Liver (tissue), 9 donors: ENCODE results near the gene SLIT3. TPM values are rescaled to one million over a fixed set of nuclear protein-coding genes. Genes with fewer than 3 reads are reported as not detected.

Experiments used
- DNase-seq: peaks from one replicate; pipeline ENCODE4 v3.0.0-alpha.2; 2017; ENCODE audit warnings: low spot score
- H3K27ac ChIP-seq, 2 donors: one replicate each; pipeline ENCODE4 v1.7.0; 2013; ENCODE audit warnings: inconsistent platforms in 2 of 2, low read length in 2 of 2, control low read depth in 1 of 2, low read depth in 1 of 2, mild to moderate bottlenecking in 1 of 2
- H3K27me3 ChIP-seq, 4 donors: one replicate each; pipeline versions ENCODE4 v1.6.1 to v1.7.0; 2013; ENCODE audit warnings: low read length in 3 of 4, inconsistent platforms in 1 of 4, mild to moderate bottlenecking in 1 of 4, moderate library complexity in 1 of 4; ENCODE audit not compliant: control insufficient read depth in 4 of 4, insufficient read depth in 4 of 4
- H3K36me3 ChIP-seq, 4 donors: one replicate each; pipeline versions ENCODE4 v1.6.1 to v1.7.0; 2013; ENCODE audit warnings: low read length in 3 of 4, mild to moderate bottlenecking in 3 of 4, low read depth in 1 of 4, moderate library complexity in 1 of 4; ENCODE audit not compliant: control insufficient read depth in 4 of 4, insufficient read depth in 3 of 4
- H3K4me1 ChIP-seq, 4 donors: one replicate each; pipeline versions ENCODE4 v1.6.1 to v1.7.0; 2013; ENCODE audit warnings: low read length in 3 of 4, mild to moderate bottlenecking in 3 of 4, moderate library complexity in 1 of 4; ENCODE audit not compliant: control insufficient read depth in 4 of 4, insufficient read depth in 4 of 4
- H3K4me3 ChIP-seq, 3 donors: one replicate each; pipeline versions ENCODE4 v1.6.1 to v1.7.0; 2013; ENCODE audit warnings: low read length in 3 of 3, control low read depth in 1 of 3, low read depth in 1 of 3, mild to moderate bottlenecking in 1 of 3
- H3K9ac ChIP-seq, 2 donors: one replicate each; pipeline ENCODE4 v1.7.0; 2013; ENCODE audit warnings: low read length in 2 of 2, mild to moderate bottlenecking in 2 of 2, moderate library complexity in 2 of 2, control low read depth in 1 of 2, low read depth in 1 of 2
- H3K9me3 ChIP-seq, 4 donors: one replicate each; pipeline versions ENCODE4 v1.6.1 to v1.7.0; 2013; ENCODE audit warnings: low read length in 3 of 4; ENCODE audit not compliant: control insufficient read depth in 4 of 4
- CTCF ChIP-seq: fragments of 150-350 bp; IDR thresholded peaks from 2 replicates; pipeline ENCODE4 v1.5.1; 2017; ENCODE audit warnings: improper control_type of control experiment, low read depth, low read length; ENCODE audit not compliant: missing input control
- FOXA1 ChIP-seq: IDR thresholded peaks from 2 replicates; pipeline ENCODE4 v1.6.1; 2016; ENCODE audit warnings: antibody characterized with exemption
- GABPA ChIP-seq, 2 donors: IDR thresholded peaks in 1 of 2; conservative IDR thresholded peaks in 1 of 2; 2 replicates each; pipeline ENCODE4 v1.6.1; 2016; ENCODE audit warnings: antibody characterized with exemption in 2 of 2, mild to moderate bottlenecking in 1 of 2, moderate library complexity in 1 of 2
- HNF4A ChIP-seq, 2 donors: conservative IDR thresholded peaks; 2 replicates each; pipeline ENCODE4 v1.6.1; 2016; ENCODE audit warnings: antibody characterized with exemption in 2 of 2, mild to moderate bottlenecking in 2 of 2
- JUND ChIP-seq, 2 donors: IDR thresholded peaks; 2 replicates each; pipeline ENCODE4 v1.6.1; 2016; ENCODE audit warnings: antibody characterized with exemption in 2 of 2
- MAX ChIP-seq: IDR thresholded peaks from 2 replicates; pipeline ENCODE4 v1.6.1; 2016; ENCODE audit warnings: antibody characterized with exemption
- NR2F2 ChIP-seq: IDR thresholded peaks from 2 replicates; pipeline ENCODE4 v1.6.1; 2016; ENCODE audit warnings: antibody characterized with exemption
- REST ChIP-seq: IDR thresholded peaks from 2 replicates; pipeline ENCODE4 v1.6.1; 2016; ENCODE audit warnings: antibody characterized with exemption, mild to moderate bottlenecking
- RXRA ChIP-seq, 2 donors: IDR thresholded peaks; 2 replicates each; pipeline ENCODE4 v1.6.1; 2017 to 2018; ENCODE audit warnings: antibody characterized with exemption in 2 of 2, mild to moderate bottlenecking in 1 of 2
- SP1 ChIP-seq: IDR thresholded peaks from 2 replicates; pipeline ENCODE4 v1.6.1; 2018; ENCODE audit warnings: antibody characterized with exemption, mild to moderate bottlenecking
- TAF1 ChIP-seq: conservative IDR thresholded peaks from 2 replicates; pipeline ENCODE4 v1.6.1; 2016; ENCODE audit warnings: antibody characterized with exemption, mild to moderate bottlenecking
- YY1 ChIP-seq: IDR thresholded peaks from 2 replicates; pipeline ENCODE4 v1.6.1; 2016; ENCODE audit warnings: antibody characterized with exemption, mild to moderate bottlenecking
- ZBTB33 ChIP-seq: IDR thresholded peaks from 2 replicates; pipeline ENCODE4 v1.6.1; 2016; ENCODE audit warnings: antibody characterized with exemption
- WGBS: extraction: QIAGEN DNeasy Blood & Tissue Kit; methylation state at CpG from one replicate; pipeline ENCODE4 v1.1.7; 2013; 5-methylcytosine and 5-hydroxymethylcytosine counted together
- polyA plus RNA-seq, 2 donors: library from polyadenylated mRNA; stranded (reverse) in 1 of 2; unstranded in 1 of 2; fragments of 200-250 nt in 1 of 2; fragments of >200 nt in 1 of 2; fragmentation: Nextera tagmentation in 1 of 2; extraction: Ambion mirVana in 1 of 2; gene quantifications; one replicate each; pipeline versions ENCODE4 v1.2.1 to v1.2.3, GENCODE V29; 2013 to 2015
- total RNA-seq, 2 donors: library from RNA; depleted of rRNA; stranded (reverse); fragments of >200 nt; gene quantifications; one replicate each; pipeline ENCODE4 v1.2.3, GENCODE V29; 2014
- donor health status: healthy.
- donor health status: healthy.
- donor health status: healthy.
- donor health status: healthy.
- donor health status: healthy.

SLIT3 gene
- total and polyA plus RNA-seq, 4 donors, result 0.61 to 1.3 (median 0.91) TPM

- no peak for TF ChIP-seq REST
- TF ChIP-seq JUND (IDR thresholded peaks at IDR 0.05), result no peak
- no peak for TF ChIP-seq MAX
- TF ChIP-seq SP1, result no peak
- no peak for TF ChIP-seq FOXA1
- TF ChIP-seq YY1, result no peak
Observed at GRCh38 chr5:169160405-169160901, 140.5 kb downstream of the SLIT3 start (continued).

GRCh38 chr5:169158764-169159163, 142.2 kb downstream of the SLIT3 start:
- Histone ChIP-seq H3K4me1 (no peaks in the 10 kb centered on the region), H3K36me3 (no peaks in the 10 kb centered on the region), H3K9me3 (peaks cover 0 to 14% (median 2%) of the 10 kb centered on the region in 4 donors), H3K27ac (no peak overlapping the region), H3K27me3 (no peaks in the 10 kb centered on the region), H3K4me3 (no peak overlapping the region), H3K9ac (no peak overlapping the region)
- WGBS, result 97% methylated on average over 4 of the region's 4 CpGs
- TF ChIP-seq TAF1, result no peak
- TF ChIP-seq CTCF, result no peak
- no peak for TF ChIP-seq ZBTB33
- no peak for TF ChIP-seq GABPA (IDR thresholded peaks at IDR 0.05 in 1 of 2, conservative IDR thresholded peaks at IDR 0.05 in 1 of 2)
- TF ChIP-seq SP1, result no peak
- no peak for DNase-seq

- WGBS, result 69% methylated on average over 1 of the region's 1 CpG
- Histone ChIP-seq H3K27me3 (no peaks in the 10 kb centered on the region), H3K36me3 (no peaks in the 10 kb centered on the region), H3K27ac (no peak overlapping the region), H3K4me1 (no peaks in the 10 kb centered on the region), H3K4me3 (no peak overlapping the region), H3K9ac (no peak overlapping the region), H3K9me3 (peaks cover 0 to 14% (median 2%) of the 10 kb centered on the region in 4 donors)
- no peak for DNase-seq
- TF ChIP-seq CTCF (no peak), TAF1 (no peak), HNF4A (conservative IDR thresholded peaks at IDR 0.05) (no peak), FOXA1 (no peak), RXRA (IDR thresholded peaks at IDR 0.05) (no peak), GABPA (IDR thresholded peaks at IDR 0.05 in 1 of 2, conservative IDR thresholded peaks at IDR 0.05 in 1 of 2) (no peak), SP1 (no peak), ZBTB33 (no peak), JUND (IDR thresholded peaks at IDR 0.05) (no peak), NR2F2 (no peak)
Observed at GRCh38 chr5:169157064-169157463, 143.9 kb downstream of the SLIT3 start.
